Measurements from ENCODE around the gene MGST2.

DNA sequence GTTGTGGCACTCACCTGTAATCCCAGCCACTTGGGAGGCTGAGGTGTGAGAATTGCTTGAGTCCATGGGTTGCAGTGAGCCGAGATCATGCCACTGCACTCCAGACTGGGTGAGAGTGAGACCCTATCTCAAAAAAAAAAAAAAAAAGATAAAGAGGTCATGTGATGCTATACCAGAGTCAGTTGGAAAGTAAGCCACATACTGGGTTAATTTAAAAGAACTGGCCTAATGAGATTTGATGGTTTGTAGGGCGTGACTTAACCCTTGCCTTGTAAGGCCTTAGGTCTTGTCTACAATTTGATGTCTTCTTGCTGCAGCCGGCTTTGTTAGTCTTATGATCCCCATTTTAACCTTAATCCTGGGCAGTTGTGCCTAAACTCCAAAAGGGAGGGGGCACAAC, 5.2 kb downstream of the MGST2 start:
- TF ChIP-seq, protein P1, sequence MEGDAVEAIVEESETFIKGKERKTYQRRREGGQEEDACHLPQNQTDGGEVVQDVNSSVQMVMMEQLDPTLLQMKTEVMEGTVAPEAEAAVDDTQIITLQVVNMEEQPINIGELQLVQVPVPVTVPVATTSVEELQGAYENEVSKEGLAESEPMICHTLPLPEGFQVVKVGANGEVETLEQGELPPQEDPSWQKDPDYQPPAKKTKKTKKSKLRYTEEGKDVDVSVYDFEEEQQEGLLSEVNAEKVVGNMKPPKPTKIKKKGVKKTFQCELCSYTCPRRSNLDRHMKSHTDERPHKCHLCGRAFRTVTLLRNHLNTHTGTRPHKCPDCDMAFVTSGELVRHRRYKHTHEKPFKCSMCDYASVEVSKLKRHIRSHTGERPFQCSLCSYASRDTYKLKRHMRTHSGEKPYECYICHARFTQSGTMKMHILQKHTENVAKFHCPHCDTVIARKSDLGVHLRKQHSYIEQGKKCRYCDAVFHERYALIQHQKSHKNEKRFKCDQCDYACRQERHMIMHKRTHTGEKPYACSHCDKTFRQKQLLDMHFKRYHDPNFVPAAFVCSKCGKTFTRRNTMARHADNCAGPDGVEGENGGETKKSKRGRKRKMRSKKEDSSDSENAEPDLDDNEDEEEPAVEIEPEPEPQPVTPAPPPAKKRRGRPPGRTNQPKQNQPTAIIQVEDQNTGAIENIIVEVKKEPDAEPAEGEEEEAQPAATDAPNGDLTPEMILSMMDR (conservative IDR thresholded peaks at IDR 0.05): no peak
- no peak for TF ChIP-seq EZH2 (IDR thresholded peaks at IDR 0.05; ENCODE audit: low read depth)
